GM18526 (cell line): ENCODE data around the gene RIC1.

ENCODE experiments used
- POLR2A ChIP-seq: IDR thresholded peaks from 3 replicates; pipeline ENCODE4 v1.6.1; 2011; ENCODE audit not compliant: insufficient read length; ENCODE audit errors: extremely low read depth

RIC1 gene

GRCh38 chr9:5817862-5818261 is 189.0 kb downstream of the RIC1 start:
- no peak for TF ChIP-seq POLR2A

- TF ChIP-seq POLR2A, result no peak
These were observed 189.7 kb downstream of the RIC1 start for GRCh38 chr9:5818424-5819142.

- no peak for TF ChIP-seq POLR2A
These were observed 190.3 kb downstream of the RIC1 start for GRCh38 chr9:5819174-5819573.

GRCh38 chr9:5820425-5820824 is 191.5 kb downstream of the RIC1 start:
- no peak for TF ChIP-seq POLR2A

- TF ChIP-seq POLR2A, result no peak
These were observed 196.3 kb downstream of the RIC1 start for GRCh38 chr9:5825223-5825622.
